Measurements from ENCODE around the gene ZNF628.
"Not testable (repeated sequence)": the region's sequence is repeated elsewhere in the genome, so short reads cannot be mapped to it uniquely, and the experiment has no call there.

The ZNF628 gene

DNA sequence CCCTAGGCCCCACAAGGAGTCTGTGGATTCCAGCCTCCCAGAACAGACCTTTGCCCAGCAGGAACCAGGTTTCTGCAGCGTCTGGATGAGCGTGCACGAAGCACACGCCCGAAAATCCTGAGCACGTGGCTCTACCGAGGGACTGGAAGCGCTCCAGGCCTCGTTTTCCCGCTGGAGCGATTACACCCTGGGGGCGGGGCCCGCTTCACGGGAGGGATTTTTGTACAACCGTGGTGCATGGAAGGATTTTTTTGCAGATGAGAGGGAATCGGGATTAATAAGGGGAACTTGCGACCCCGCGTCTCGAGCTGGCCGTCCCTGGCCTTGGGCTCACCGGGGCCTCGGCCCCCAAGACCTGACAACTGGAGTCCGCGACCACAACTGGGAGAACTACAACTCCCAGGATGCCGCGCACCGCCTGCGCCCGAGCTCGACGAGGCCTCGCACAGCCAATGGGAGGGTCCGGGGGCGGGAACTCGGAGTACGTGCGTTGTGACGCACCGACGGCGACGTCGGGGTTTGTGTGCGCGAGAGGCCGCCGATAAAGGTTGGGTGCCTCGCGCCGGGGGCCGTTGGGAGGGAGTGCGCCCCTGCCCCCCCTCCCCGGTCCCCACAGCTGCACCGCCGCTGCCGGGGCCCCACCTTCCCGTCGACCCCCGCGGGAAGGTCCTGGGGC lies at the start of gene ZNF628:
Gene ZNF628, plus strand, starts transcription at position 518 of the 676 bp plus-strand sequence. CDS start 3,294 bp downstream, outside the sequence.
- peak; percentile 98 for DNase-seq (ENCODE audit: low spot score)

GRCh38 chr19:55431183-55431582 lies 45.2 kb upstream of the ZNF628 start:
- DNase-seq (ENCODE audit: low spot score) = no peak

GRCh38 chr19:55432241-55432959 lies 44.0 kb upstream of the ZNF628 start:
- DNase-seq (ENCODE audit: low spot score) = no peak

DNA sequence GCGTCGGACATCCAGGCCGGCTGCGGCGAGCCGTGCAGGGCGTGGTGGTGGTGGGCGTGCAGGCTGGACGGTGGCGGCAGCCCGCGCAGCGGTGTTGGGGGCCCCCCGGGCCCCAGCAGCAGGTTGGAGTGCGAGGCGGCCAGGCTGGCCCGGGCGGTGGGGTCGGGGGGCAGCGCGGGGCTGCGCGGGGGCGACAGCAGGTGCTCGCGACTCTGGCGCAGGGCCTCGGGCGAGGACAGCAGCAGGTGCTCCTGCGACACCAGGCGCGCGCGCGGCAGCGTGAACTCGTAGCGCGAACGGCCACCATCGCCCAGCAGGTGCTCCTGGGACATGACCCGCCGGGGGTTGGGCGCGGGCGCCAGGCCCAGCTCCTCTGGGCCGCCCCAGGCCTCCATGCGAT lies 43.1 kb upstream of the ZNF628 start:
- DNase-seq (ENCODE audit: low spot score) = no peak

GRCh38 chr19:55434356-55434919 lies 42.0 kb upstream of the ZNF628 start:
- no peak for DNase-seq (ENCODE audit: low spot score)

- no peak for DNase-seq (ENCODE audit: low spot score)
Measured at GRCh38 chr19:55435020-55435419, 41.4 kb upstream of the ZNF628 start.

DNA sequence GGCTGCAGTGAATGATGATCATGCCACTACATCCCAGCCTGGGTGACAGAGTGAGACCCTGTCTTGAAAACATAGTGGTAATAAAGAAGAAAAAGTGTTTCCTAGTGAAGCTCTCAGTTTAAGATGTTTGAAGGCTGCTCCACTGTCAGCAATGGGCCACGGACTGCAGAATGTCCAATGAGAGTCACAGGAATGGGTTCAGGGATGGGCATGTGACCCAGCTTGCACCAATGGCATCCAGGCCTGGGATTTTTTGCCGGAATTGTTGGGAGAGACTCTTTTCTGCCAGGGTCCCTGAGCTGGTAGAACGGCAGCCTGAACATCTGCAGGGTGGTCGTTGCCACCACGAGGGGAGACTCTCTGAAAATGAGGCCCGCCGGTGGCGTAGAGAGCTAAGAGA lies 39.6 kb upstream of the ZNF628 start:
- no peak for DNase-seq (ENCODE audit: low spot score)

DNA sequence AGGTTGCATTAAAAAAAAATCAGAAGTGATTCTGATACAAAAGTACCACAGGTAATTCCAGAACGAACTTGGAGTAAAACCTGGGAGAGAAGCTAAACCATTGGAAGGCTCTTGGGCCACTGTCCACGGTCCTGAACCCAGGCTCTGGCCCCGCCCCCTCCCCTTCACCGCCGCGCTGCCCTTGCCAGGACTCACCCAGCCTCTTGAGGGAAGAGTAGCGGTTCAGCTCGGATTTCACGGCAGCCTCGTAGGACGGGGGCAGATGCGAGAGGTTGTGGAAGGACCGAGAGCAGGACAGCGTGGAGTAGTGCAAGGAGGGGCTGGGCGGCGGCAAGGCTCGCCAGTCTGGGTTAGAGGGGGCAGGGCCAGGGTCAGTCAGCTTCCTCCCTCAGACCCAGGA lies 39.0 kb upstream of the ZNF628 start:
- DNase-seq (ENCODE audit: low spot score) = no peak

- DNase-seq (ENCODE audit: low spot score) = no peak
Measured at GRCh38 chr19:55439052-55439451, 37.4 kb upstream of the ZNF628 start.

DNA sequence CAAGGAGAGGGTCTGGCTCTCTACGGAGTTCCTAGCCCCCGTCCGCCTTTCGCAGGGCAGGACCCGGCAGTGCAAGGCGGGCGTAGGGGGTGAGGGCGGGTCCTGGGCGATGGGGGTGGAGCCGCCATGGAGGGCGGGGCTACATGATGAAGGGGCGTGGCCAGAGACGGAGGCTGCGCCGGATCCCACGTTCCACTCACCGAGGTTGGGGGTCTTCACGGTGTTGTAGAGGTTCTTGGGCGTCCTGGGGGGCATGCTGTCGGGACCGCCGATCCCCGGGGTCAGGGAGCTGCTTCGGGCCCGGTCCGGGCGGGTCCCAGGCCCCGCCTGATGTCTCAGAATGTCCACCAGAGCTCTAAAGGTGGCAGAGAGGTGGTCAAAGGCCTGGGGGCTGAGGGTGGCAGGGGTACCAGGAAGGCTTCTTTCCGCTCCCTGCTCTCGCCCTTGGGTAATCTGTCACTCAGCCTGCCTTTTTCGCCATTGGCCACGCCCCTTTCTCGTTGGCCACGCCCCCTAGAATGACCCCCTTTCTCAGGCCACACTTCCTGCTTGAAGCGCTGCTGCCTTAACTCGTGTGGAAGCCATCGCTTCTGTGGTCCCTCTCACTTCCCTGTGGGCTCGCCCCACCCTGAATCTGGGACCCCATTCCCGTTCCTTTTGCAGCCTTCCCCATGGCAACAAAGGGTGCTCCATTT lies 35.9 kb upstream of the ZNF628 start:
- DNase-seq (ENCODE audit: low spot score) = no peak

- DNase-seq (ENCODE audit: low spot score) = no peak
Measured at GRCh38 chr19:55441319-55441691, 35.1 kb upstream of the ZNF628 start.

- DNase-seq (ENCODE audit: low spot score) = no peak
Measured at GRCh38 chr19:55441692-55442321, 34.6 kb upstream of the ZNF628 start.

GRCh38 chr19:55442372-55442961 lies 34.0 kb upstream of the ZNF628 start:
- DNase-seq (ENCODE audit: low spot score) = no peak

DNA sequence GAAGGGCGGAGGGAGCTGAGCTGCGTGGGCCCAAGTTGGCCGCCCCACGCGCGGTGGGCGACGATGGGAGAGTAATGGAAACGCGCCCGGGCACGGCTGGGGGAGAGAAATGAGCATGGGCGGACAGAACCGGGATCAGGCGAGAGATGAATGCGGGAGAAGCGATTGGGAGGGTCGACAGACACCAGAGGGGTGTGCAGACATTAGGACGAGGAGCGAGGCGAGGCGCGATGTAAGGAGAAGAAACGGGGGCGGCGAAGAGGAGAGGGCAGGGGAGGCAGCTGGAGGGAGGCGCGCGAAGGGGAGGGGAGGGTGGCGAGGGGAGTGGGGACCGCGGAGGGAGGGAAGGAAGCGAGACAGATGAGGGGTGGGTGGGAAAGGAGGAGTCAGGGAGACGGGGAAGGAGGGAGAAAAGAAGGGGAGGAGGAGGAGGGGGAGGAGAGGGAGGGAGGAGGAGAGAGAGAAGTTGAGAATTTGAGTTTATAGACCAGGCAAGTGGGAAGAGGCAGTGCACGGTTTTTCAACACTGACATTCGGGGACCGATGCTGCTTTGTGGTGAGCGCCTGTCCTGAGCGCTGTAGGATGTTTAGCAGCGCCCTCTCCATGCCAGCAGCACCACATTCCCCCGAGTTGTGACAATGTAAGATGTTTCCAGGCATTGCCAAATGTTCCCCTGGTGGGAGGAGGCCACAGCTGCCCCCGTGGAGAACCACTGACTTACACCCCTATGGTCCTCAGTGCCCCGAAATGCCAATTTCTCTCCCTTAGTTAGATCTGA lies 33.2 kb upstream of the ZNF628 start, which contains the start of gene SHISA7:
Gene SHISA7, minus strand, starts transcription at position 256 of the 779 bp plus-strand sequence. CDS start 437 bp downstream, outside the sequence.
- DNase-seq (ENCODE audit: low spot score) = peak; percentile 66

GRCh38 chr19:55443824-55444480 lies 32.5 kb upstream of the ZNF628 start:
- DNase-seq (ENCODE audit: low spot score) = no peak

DNA sequence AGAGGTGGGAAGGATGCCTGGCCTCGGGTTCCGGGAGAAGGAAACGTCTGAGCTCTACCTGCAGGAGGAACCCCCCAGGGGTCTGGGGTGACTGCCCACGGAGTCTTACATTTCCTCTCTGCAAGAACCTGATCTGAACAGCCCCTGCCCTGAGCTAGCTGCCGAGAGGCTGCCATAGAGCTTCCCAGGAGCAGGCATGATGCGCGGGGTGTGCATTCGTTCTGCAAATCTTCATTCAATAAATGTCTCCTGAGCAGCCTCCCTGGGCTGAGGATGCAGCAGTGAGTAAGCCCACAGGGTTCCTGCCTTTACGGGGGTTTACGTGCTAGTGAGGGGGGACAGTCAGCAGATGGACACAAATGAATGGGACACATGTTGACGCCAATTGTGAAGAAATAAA lies 31.8 kb upstream of the ZNF628 start:
- DNase-seq (ENCODE audit: low spot score) = no peak

DNA sequence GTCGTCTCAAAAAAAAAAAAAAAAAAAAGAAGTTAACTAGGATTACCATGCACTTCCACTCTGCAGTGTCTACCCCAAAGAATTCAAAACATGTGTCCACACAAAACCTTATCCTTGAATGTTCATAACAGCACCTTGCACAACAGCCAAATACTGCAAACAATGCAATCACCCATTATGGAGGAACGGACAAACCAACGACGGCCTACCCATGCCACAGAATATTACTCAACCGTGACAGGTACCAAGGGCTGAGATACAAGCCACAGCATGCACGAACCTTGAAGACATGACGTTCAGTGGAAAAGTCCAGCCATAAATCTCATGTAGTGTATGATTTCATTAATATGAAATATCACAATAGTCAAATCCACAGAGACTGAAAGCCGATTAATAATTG lies 30.4 kb upstream of the ZNF628 start:
- DNase-seq (ENCODE audit: low spot score) = no peak

DNA sequence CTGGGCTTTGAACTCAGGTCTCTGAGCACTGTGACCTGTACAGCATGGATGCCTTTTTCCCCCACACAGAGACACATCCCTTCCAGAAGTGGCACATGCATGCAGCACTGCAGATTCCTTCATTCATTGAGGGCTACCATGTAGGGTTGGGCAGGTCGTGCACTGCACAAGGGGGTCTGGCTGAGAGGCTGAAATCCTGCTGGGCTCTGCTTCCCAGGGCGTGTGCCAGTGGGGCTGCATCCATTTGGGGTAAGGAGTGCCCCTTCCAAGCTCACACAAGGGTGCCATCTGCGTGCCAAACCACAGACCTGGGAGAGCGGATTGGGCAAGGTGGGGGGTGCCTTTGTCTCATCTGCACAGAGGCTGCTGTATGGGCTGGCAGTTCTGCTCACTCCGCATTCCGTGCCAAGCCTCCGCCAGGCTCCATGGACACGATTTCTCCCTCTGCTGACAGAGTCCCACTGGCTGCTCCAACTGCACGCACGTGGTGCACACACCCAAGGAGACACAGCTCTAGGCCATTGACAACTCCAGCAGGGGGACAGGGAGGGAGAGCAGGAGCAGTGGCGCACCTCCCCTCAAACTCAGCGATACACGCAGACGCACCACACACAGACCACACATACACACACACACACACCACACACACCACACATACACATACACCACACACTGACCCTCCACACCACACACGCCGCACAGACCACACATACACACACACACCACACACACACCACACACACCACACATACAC lies 28.8 kb upstream of the ZNF628 start:
- DNase-seq (ENCODE audit: low spot score) = peak; percentile 85

- DNase-seq (ENCODE audit: low spot score) = not testable (repeated sequence)
Measured at GRCh38 chr19:55448175-55448490, 28.3 kb upstream of the ZNF628 start.

DNA sequence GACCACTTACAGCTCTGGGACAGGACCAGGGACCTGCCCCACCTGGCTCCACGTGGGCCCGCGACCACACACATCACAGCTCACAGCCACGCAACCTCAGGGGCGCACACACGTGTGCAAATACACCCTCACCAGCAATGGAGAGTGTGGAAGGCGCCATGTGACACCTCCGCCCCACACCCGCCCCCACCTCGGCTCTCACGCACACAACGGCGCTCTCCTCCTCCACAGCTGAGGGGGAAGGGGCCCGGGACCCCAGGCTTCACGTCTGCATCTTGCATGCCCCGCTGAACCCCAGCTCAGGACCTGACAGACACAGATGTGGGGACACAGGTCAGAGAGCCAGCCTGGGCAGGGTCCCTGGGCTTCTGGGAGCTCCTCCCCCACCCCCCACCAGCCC lies 26.9 kb upstream of the ZNF628 start:
- no peak for DNase-seq (ENCODE audit: low spot score)
